Prostate gland (tissue), 2 donors: Measurements from ENCODE around the gene PDE4D.

ENCODE experiments used
- POLR2A ChIP-seq: fragments of 450-650 bp; IDR thresholded peaks from one replicate; pipeline ENCODE4 v1.6.1; 2016; ENCODE audit warnings: antibody characterized with exemption, mild to moderate bottlenecking
- TF ChIP-seq, protein P1 (sequence below), 4 experiments: fragments of 200-600 bp in 2 of 4; fragments of 450-650 bp in 2 of 4; sonication (generic) in 2 of 4; IDR thresholded peaks; 1 replicate in 3 of 4; 2 replicates in 1 of 4; pipeline ENCODE4 v1.5.1; 2016 to 2019; ENCODE audit warnings: antibody characterized with exemption in 4 of 4, mild to moderate bottlenecking in 2 of 4, moderate library complexity in 2 of 4

DNA sequence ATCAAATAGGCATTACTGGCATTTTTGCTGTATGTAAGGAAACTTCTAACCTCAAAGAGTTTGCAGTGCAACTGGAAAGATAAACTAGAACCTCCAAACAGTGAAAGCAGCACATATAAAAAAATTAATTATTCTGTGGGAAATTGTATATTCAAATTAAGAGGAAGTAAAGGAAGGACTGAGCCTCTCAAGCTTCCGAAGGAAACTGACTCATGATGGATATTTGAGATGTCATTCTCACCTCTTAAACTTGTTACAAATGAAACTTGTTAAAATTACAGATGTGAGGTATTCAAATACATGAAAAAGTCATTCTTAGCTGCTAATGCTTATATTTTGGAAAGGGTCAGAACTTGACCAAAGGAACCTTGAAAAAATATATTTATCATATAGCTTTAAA lies 538.7 kb downstream of the PDE4D start:
- no peak for TF ChIP-seq POLR2A
- TF ChIP-seq, protein P1, sequence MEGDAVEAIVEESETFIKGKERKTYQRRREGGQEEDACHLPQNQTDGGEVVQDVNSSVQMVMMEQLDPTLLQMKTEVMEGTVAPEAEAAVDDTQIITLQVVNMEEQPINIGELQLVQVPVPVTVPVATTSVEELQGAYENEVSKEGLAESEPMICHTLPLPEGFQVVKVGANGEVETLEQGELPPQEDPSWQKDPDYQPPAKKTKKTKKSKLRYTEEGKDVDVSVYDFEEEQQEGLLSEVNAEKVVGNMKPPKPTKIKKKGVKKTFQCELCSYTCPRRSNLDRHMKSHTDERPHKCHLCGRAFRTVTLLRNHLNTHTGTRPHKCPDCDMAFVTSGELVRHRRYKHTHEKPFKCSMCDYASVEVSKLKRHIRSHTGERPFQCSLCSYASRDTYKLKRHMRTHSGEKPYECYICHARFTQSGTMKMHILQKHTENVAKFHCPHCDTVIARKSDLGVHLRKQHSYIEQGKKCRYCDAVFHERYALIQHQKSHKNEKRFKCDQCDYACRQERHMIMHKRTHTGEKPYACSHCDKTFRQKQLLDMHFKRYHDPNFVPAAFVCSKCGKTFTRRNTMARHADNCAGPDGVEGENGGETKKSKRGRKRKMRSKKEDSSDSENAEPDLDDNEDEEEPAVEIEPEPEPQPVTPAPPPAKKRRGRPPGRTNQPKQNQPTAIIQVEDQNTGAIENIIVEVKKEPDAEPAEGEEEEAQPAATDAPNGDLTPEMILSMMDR (IDR thresholded peaks at IDR 0.05): no peak
